Neutrophil (primary cell): ENCODE measurements around the gene PSMG3.

Source experiments
- H3K27ac ChIP-seq: fragments of 200-600 bp; sonication (generic); 2 replicates; pipeline ENCODE4 v1.5.1; 2016; ENCODE audit warnings: mild to moderate bottlenecking, moderate library complexity
- H3K27me3 ChIP-seq: fragments of 200-600 bp; sonication (generic); 2 replicates; pipeline ENCODE4 v1.6.0; 2016; ENCODE audit warnings: mild to moderate bottlenecking
- H3K36me3 ChIP-seq: fragments of 200-600 bp; sonication (generic); 2 replicates; pipeline ENCODE4 v1.5.1; 2017
- H3K4me1 ChIP-seq, 2 experiments: fragments of 200-600 bp in 1 of 2; sonication (generic) in 1 of 2; 1 replicate in 1 of 2; 2 replicates in 1 of 2; pipeline versions ENCODE4 v1.5.1 to v1.6.1; 2013 to 2016; ENCODE audit warnings: low read depth in 1 of 2, low read length in 1 of 2, mild to moderate bottlenecking in 1 of 2, moderate library complexity in 1 of 2; ENCODE audit not compliant: control insufficient read depth in 1 of 2, insufficient read depth in 1 of 2
- H3K4me3 ChIP-seq, 2 experiments: fragments of 200-600 bp in 1 of 2; sonication (generic) in 1 of 2; 1 replicate in 1 of 2; 2 replicates in 1 of 2; pipeline ENCODE4 v1.5.1; 2013 to 2016; ENCODE audit warnings: low read depth in 1 of 2, low read length in 1 of 2, mild to moderate bottlenecking in 1 of 2, moderate library complexity in 1 of 2
- H3K9me3 ChIP-seq: fragments of 200-600 bp; sonication (generic); 2 replicates; pipeline ENCODE4 v1.5.1; 2016
- CTCF ChIP-seq: fragments of 200-600 bp; sonication (generic); IDR thresholded peaks from 2 replicates; pipeline ENCODE4 v1.5.1; 2016; ENCODE audit warnings: antibody characterized with exemption

The PSMG3 gene

GRCh38 chr7:1592299-1592871 is 22.6 kb upstream of the PSMG3 start:
- no peak for TF ChIP-seq CTCF
- peaks cover 51% of the 10 kb centered on the region for H3K27me3 ChIP-seq
- no peaks in the 10 kb centered on the region for H3K4me1 ChIP-seq
- no peaks in the 10 kb centered on the region for H3K9me3 ChIP-seq
- H3K27ac ChIP-seq, result no peak overlapping the region
- H3K36me3 ChIP-seq, result no peaks in the 10 kb centered on the region
- H3K4me3 ChIP-seq, result no peak overlapping the region

- H3K27ac ChIP-seq, result no peak overlapping the region
- no peaks in the 10 kb centered on the region for H3K4me1 ChIP-seq
- no peaks in the 10 kb centered on the region for H3K36me3 ChIP-seq
- H3K4me3 ChIP-seq, result no peak overlapping the region
- H3K9me3 ChIP-seq, result no peaks in the 10 kb centered on the region
- no peak for TF ChIP-seq CTCF
- peaks cover 51% of the 10 kb centered on the region for H3K27me3 ChIP-seq
Measured at GRCh38 chr7:1591876-1592275, 22.0 kb upstream of the PSMG3 start.

- no peak overlapping the region for H3K27ac ChIP-seq
- H3K9me3 ChIP-seq, result no peaks in the 10 kb centered on the region
- H3K4me1 ChIP-seq, result no peaks in the 10 kb centered on the region
- TF ChIP-seq CTCF, result no peak
- H3K27me3 ChIP-seq, result peaks cover 51% of the 10 kb centered on the region
- H3K4me3 ChIP-seq, result no peak overlapping the region
- no peaks in the 10 kb centered on the region for H3K36me3 ChIP-seq
Measured at GRCh38 chr7:1591396-1591795, 21.6 kb upstream of the PSMG3 start.

GRCh38 chr7:1590887-1591286 is 21.1 kb upstream of the PSMG3 start:
- Histone ChIP-seq H3K4me3 (no peak overlapping the region), H3K27ac (no peak overlapping the region), H3K36me3 (no peaks in the 10 kb centered on the region)

GRCh38 chr7:1590476-1590875 is 20.6 kb upstream of the PSMG3 start:
- no peak for TF ChIP-seq CTCF
- H3K36me3 ChIP-seq, result no peaks in the 10 kb centered on the region
- H3K27me3 ChIP-seq, result peaks cover 51% of the 10 kb centered on the region
- H3K27ac ChIP-seq, result no peak overlapping the region
- no peak overlapping the region for H3K4me3 ChIP-seq
- no peaks in the 10 kb centered on the region for H3K9me3 ChIP-seq
- no peaks in the 10 kb centered on the region for H3K4me1 ChIP-seq

More at GRCh38 chr7:1590887-1591286, 21.1 kb upstream of the PSMG3 start:
- TF ChIP-seq CTCF, result no peak
- Histone ChIP-seq H3K4me1 (no peaks in the 10 kb centered on the region), H3K9me3 (no peaks in the 10 kb centered on the region), H3K27me3 (peaks cover 51% of the 10 kb centered on the region)

- H3K27me3 ChIP-seq, result peaks cover 51% of the 10 kb centered on the region
- H3K27ac ChIP-seq, result no peak overlapping the region
- H3K4me3 ChIP-seq, result no peak overlapping the region
- no peaks in the 10 kb centered on the region for H3K4me1 ChIP-seq
- TF ChIP-seq CTCF, result no peak
- H3K36me3 ChIP-seq, result no peaks in the 10 kb centered on the region
- no peaks in the 10 kb centered on the region for H3K9me3 ChIP-seq
Measured at GRCh38 chr7:1588978-1589377, 19.1 kb upstream of the PSMG3 start.
